Natural killer cell treated with Interleukin-12 subunit alpha and Interleukin-12 subunit beta and Interleukin-15 and Interleukin-18, amount 100 ng/mL, for 72 hours (primary cell): ENCODE measurements around the gene ERCC3. TPM values are rescaled to one million over a fixed set of nuclear protein-coding genes. Genes with fewer than 3 reads are reported as not detected.

Source experiments
- ATAC-seq, 2 donors: fragments of 150-1000 bp; cut with Tn5 transposase in 1 of 2; sonication (Bioruptor Pico), chemical (Tn5 transposase) in 1 of 2; 2 replicates each; pipeline ENCODE4 v1.10.0; 2021
- DNase-seq: peaks from one replicate; pipeline ENCODE4 v3.0.0; 2022; ENCODE audit warnings: low spot score
- H3K27ac Mint-ChIP-seq, 2 donors: 1 replicate in 1 of 2; 2 replicates in 1 of 2; pipeline ENCODE4 v1.8.0; 2022; ENCODE audit warnings: mixed read lengths in 2 of 2, mild to moderate bottlenecking in 1 of 2, moderate library complexity in 1 of 2
- H3K27me3 Mint-ChIP-seq, 2 donors: 1 replicate in 1 of 2; 2 replicates in 1 of 2; pipeline ENCODE4 v1.8.0; 2022; ENCODE audit warnings: mixed read lengths in 2 of 2
- H3K36me3 Mint-ChIP-seq: one replicate; pipeline ENCODE4 v1.8.0; 2022; ENCODE audit warnings: mixed read lengths
- H3K4me1 Mint-ChIP-seq, 2 donors: 1 replicate in 1 of 2; 2 replicates in 1 of 2; pipeline ENCODE4 v1.8.0; 2022; ENCODE audit warnings: low read depth in 2 of 2, mixed read lengths in 2 of 2, mild to moderate bottlenecking in 1 of 2
- H3K4me3 Mint-ChIP-seq: one replicate; pipeline ENCODE4 v1.8.0; 2022; ENCODE audit warnings: mixed read lengths
- H3K9me3 Mint-ChIP-seq: 2 replicates; pipeline ENCODE4 v1.8.0; 2022; ENCODE audit warnings: mixed read lengths
- total RNA-seq, 2 donors: library from RNA; stranded (reverse); gene quantifications; one replicate each; pipeline ENCODE4 v1.2.3, GENCODE V29; 2022

ERCC3 gene
- total RNA-seq, 2 donors from 2014 or later: 73.5 to 102 TPM

DNA sequence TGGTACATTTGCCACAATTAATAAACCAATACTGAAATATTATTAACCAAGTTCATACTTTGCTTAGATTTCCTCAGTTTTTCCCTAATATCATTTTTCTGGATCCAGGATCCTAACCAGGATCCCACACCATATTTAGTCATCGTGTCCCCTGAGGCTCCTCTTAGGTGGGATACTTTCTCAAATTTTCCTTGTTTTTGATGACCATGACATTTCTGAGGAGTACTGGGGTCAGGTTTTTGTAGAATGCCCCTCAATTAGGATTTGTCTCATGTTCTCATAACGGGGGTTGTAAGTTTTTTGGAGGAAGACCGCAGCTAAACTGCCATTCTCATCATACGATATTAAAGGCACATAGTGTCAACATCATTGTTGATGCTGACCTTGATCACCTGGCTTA, 15.5 kb upstream of the ERCC3 start:
- H3K9me3 Mint-ChIP-seq: no peaks in the 10 kb centered on the region
- ATAC-seq: no peak
- no peaks in the 10 kb centered on the region for H3K27me3 Mint-ChIP-seq
- H3K36me3 Mint-ChIP-seq: peaks cover 23% of the 10 kb centered on the region
- no peak for DNase-seq
- no peak overlapping the region for H3K4me3 Mint-ChIP-seq
- H3K27ac Mint-ChIP-seq: no peak overlapping the region
- H3K4me1 Mint-ChIP-seq: no peaks in the 10 kb centered on the region

DNA sequence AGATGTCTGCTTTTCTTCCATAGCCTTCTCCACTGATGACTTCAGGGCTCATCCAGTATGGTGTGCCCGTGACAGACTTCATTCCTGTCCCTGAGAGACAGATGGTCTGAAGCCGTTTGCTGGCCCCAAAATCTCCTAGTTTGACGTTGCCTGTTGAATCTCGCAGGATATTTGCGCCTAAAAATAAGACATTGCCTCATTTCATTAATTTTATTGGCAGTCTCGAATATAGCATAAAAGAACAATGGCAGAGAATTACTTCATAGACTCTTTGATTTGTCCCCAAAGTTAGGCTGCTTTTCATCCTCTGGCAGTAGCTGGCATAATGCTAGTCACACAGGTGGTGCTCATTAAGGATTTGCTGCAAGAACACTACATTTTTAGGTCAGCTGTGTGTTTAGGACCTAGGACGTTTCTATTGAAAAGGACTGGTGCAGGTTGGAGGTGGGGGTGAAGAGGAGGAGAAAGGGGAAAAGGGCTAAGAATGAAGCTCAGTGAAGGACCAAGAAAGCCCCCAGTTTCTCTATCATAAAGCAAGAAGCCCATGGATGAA, 14.7 kb upstream of the ERCC3 start:
- Mint-ChIP-seq H3K36me3 (peaks cover 18% of the 10 kb centered on the region), H3K4me3 (no peak overlapping the region)

DNA sequence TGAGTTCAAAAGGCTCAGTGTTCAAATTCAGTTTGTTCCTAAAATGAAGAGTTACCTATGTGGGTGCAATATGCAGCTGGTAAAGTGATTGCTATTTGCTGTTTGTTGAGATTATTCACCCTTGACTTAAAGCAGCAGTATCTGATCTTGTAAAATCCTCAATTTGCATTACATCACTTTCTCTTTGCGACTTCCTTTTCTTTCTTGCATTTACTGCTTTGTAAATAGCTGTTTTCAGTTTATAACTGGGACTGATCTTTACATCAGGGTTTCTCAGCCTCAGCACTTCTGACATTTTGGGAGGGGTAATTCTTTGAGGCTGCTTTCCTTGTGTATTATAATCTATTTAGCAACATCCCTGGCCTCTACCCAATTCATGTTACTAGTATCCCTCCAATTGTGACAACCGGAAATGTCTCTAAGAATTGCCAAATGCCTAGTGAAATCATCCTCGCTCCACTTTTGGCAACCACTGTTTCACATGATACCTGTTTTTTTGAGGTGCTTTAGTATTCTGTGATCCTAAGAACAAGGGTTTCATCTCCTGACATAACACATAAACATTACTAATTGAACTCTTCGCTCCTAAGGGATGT, 12.1 kb upstream of the ERCC3 start:
- ATAC-seq (no peak), DNase-seq (no peak)
- no peaks in the 10 kb centered on the region for H3K27me3 Mint-ChIP-seq
- H3K9me3 Mint-ChIP-seq: no peaks in the 10 kb centered on the region
- no peaks in the 10 kb centered on the region for H3K4me1 Mint-ChIP-seq
- H3K4me3 Mint-ChIP-seq: no peak overlapping the region
- peaks cover 18% of the 10 kb centered on the region for H3K36me3 Mint-ChIP-seq
- no peak overlapping the region for H3K27ac Mint-ChIP-seq

More for the DNA sequence above, 14.7 kb upstream of the ERCC3 start:
- Mint-ChIP-seq H3K4me1 (no peaks in the 10 kb centered on the region), H3K27me3 (no peaks in the 10 kb centered on the region), H3K27ac (no peak overlapping the region), H3K9me3 (no peaks in the 10 kb centered on the region)
- ATAC-seq: no peak
- DNase-seq: no peak

DNA sequence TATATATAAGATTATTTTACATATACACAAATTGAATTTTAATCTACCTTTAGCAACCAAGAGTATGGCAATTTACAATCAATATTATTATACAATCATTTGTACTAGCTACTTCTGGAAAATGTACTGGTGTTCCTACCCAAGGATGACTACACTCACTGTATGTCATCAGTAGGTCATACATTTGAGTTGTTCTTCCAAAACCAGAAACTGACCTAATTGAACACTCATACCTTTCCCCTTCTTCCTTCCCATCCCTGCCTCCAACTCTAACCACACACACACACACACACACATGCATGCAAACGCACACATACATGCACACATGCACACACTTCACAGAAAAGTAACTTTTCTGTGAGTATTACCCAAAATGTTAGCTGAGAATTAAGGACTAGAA, 8.2 kb upstream of the ERCC3 start:
- DNase-seq: no peak
- H3K9me3 Mint-ChIP-seq: no peaks in the 10 kb centered on the region
- H3K27me3 Mint-ChIP-seq: no peaks in the 10 kb centered on the region
- ATAC-seq: no peak
- H3K4me3 Mint-ChIP-seq: no peak overlapping the region
- H3K27ac Mint-ChIP-seq: no peak overlapping the region
- no peaks in the 10 kb centered on the region for H3K4me1 Mint-ChIP-seq
- peaks cover 14% of the 10 kb centered on the region for H3K36me3 Mint-ChIP-seq

DNA sequence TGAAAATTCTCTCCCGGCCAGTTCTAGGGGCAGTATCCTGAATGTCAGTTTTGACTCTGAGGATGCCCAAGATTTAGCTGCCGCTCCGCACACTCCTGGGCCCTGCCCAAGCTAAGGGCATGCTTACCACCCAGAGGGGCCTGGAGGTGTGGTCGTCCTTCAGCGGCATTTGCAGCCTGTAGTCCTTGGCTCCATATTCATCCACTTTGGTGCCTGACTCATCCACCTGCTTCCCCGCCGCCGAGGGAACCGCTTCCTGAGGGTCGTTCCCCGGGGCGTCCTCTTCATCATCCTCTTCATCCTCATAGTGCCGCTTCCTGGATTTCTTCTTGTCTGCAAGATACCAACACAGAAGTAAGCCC, 577 bp downstream of the ERCC3 start:
- H3K4me1 Mint-ChIP-seq: peaks cover 34% of the 10 kb centered on the region in 2 donors
- H3K4me3 Mint-ChIP-seq: peak overlapping the region; percentile 100
- no peaks in the 10 kb centered on the region for H3K27me3 Mint-ChIP-seq
- H3K9me3 Mint-ChIP-seq: no peaks in the 10 kb centered on the region
- ATAC-seq (peak in 1 of 2 donors; percentile 13), DNase-seq (no peak)
- H3K27ac Mint-ChIP-seq: peak overlapping the region; percentile 90 to 93
- peaks cover 14% of the 10 kb centered on the region for H3K36me3 Mint-ChIP-seq

DNA sequence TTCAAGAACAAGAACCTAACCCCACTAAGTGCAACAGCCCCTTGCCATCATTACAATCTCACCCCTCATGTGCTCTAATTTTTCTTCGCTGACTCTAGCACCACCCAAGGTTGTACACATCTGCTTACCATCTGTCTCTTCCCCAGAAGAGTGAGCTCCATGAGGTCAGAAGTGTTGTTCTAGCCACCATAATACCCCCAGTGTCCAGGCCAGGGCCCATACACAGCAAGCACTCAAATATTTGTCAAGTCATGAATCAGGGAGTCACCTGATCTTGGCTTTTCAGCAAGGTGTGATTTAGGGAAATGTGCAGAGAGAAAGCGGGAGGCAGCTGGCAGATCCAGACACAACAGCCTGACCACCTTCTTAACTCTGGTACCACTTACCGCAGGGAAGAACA, 5.7 kb downstream of the ERCC3 start:
- Mint-ChIP-seq H3K4me1 (peaks cover 33% of the 10 kb centered on the region in 2 donors), H3K9me3 (no peaks in the 10 kb centered on the region), H3K4me3 (no peak overlapping the region), H3K36me3 (peaks cover 42% of the 10 kb centered on the region), H3K27ac (no peak overlapping the region), H3K27me3 (no peaks in the 10 kb centered on the region)
- ATAC-seq (no peak), DNase-seq (no peak)

DNA sequence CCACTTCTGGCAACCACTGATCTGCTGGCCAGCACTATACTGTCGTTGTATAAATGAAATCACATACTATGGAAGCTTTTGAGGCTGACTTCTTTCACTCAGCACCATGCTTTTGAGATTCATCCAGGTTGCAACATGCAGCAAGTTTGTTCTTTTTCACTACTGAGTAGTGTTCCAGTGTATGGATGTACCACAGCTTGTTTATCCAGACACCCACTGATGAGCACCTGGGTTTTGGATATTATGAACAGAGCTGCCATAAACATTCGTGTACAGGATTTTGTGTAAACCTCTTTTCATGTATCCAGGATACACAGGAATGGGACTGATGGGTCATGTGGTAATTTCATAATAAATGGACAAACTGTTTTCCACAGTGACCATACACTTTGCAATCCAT, 10.7 kb downstream of the ERCC3 start:
- Mint-ChIP-seq H3K9me3 (no peaks in the 10 kb centered on the region), H3K4me1 (peaks cover 27 to 34% of the 10 kb centered on the region in 2 donors), H3K27me3 (no peaks in the 10 kb centered on the region), H3K27ac (peak overlapping the region in 1 of 2 donors; percentile 12), H3K36me3 (peaks cover 47% of the 10 kb centered on the region), H3K4me3 (no peak overlapping the region)
- ATAC-seq: no peak
- no peak for DNase-seq

DNA sequence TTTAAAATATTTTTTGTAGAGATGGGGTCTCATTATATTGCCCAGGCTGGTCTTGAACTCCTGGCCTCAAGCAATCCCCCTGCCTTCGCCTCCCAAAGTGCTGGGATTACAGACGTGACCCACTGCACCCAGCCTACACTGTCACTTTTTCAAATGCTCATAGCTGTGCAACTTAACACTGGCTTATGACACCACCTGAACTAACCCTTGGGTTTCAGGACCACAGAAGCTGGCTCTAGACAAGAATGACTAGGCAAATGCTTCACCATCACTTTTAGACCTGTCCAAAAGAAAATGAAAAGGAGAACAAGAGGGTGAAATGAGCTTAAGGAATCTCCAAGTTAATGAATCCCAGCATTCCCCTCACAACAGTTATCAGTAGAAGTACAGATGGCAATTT, 13.3 kb downstream of the ERCC3 start:
- Mint-ChIP-seq H3K27ac (no peak overlapping the region), H3K27me3 (no peaks in the 10 kb centered on the region), H3K4me1 (peaks cover 27 to 33% of the 10 kb centered on the region in 2 donors)

DNA sequence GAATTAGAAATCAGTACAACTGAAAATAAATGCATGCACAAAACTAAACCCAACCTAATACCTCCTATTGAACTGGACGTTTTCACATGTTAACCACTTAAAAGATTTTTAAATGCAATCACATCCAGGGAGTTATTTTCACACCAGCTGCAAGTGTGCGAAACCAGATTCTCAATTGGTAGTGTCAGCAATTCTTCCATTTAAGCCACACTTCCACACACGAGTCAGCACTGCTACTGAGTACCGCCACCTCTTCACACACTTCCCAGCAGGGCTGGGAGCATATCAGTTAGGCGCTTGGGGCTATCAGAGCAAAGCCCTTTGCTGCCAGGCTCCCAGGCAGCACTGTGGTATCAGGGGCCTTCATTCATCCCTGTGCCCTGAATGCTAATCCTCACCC, 14.2 kb downstream of the ERCC3 start:
- Mint-ChIP-seq H3K9me3 (no peaks in the 10 kb centered on the region), H3K4me1 (peaks cover 36 to 38% of the 10 kb centered on the region in 2 donors), H3K27me3 (no peaks in the 10 kb centered on the region), H3K36me3 (peaks cover 35% of the 10 kb centered on the region), H3K4me3 (no peak overlapping the region), H3K27ac (no peak overlapping the region)
- DNase-seq (no peak), ATAC-seq (no peak)

More for the DNA sequence above, 13.3 kb downstream of the ERCC3 start:
- H3K9me3 Mint-ChIP-seq: no peaks in the 10 kb centered on the region
- H3K36me3 Mint-ChIP-seq: peaks cover 32% of the 10 kb centered on the region
- no peak overlapping the region for H3K4me3 Mint-ChIP-seq
- no peak for ATAC-seq
- DNase-seq: no peak

DNA sequence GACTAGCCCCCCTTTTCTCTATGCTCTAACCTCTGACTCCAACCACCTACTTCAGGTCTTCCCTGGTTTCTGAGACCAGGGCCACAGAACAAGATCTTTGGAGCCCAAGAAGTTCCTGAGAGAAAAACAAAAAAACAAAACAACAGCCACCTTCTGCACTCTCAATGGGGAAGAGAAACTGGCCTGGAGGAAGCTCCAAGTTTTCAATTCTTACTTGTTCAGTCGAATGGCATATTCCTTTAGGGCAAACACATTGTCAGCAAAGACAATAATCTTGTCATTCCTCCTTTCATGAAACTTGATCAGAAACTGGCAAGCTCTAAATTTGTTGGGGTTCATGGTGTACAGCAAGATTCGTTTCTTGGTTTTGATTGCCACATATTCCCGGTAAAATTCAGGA, 15.0 kb downstream of the ERCC3 start:
- Mint-ChIP-seq H3K27me3 (no peaks in the 10 kb centered on the region), H3K4me1 (peaks cover 30 to 31% of the 10 kb centered on the region in 2 donors), H3K9me3 (no peaks in the 10 kb centered on the region), H3K27ac (no peak overlapping the region), H3K36me3 (peaks cover 27% of the 10 kb centered on the region), H3K4me3 (no peak overlapping the region)
- DNase-seq (no peak), ATAC-seq (no peak)

DNA sequence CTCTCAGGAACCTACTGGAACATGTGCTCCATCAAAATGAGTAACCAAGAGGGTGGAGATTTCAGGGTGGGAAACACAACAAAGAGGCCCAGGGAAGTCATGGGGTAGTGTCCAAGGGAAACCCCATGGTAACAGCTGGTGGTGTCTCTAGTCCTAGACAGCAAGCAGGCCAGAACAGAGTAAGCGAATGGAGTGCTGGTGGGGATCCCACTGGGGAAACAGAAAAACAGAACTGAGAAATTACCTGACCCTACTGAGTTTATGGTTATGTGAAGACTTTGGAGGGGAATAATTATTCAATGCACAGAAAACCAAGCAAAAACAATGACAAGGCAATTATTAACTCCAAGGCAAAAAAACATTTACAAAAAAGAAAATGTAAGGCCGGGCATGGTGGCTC, 16.9 kb downstream of the ERCC3 start:
- ATAC-seq (no peak), DNase-seq (no peak)
- Mint-ChIP-seq H3K36me3 (peaks cover 8% of the 10 kb centered on the region), H3K4me1 (peaks cover 12 to 14% of the 10 kb centered on the region in 2 donors), H3K27me3 (no peaks in the 10 kb centered on the region), H3K4me3 (no peak overlapping the region), H3K27ac (peak overlapping the region in 1 of 2 donors; percentile 21), H3K9me3 (no peaks in the 10 kb centered on the region)

DNA sequence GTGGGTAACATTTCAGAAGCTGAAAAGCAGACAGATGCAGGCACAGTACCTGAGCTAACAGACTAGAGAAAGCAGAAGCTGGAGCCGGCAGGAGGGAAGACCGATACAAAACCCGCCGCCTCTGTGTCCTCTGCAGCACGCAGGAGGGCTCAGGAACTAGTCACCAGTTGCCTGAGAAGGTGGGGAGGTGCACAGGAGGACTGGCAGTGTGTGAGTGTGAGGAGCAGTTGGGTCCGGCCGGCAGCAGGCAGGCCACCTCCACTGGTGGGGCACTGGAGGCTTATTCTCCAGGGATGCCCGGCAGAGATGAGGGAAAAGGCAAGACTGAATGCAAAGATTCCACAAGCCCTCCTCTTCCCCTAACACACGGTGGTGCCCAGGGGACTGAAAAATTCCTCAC, 18.2 kb downstream of the ERCC3 start:
- DNase-seq (no peak), ATAC-seq (no peak)
- no peaks in the 10 kb centered on the region for H3K9me3 Mint-ChIP-seq
- H3K36me3 Mint-ChIP-seq: peaks cover 12% of the 10 kb centered on the region
- no peaks in the 10 kb centered on the region for H3K27me3 Mint-ChIP-seq
- no peak overlapping the region for H3K27ac Mint-ChIP-seq
- no peak overlapping the region for H3K4me3 Mint-ChIP-seq
- H3K4me1 Mint-ChIP-seq: peaks cover 5 to 11% of the 10 kb centered on the region in 2 donors

DNA sequence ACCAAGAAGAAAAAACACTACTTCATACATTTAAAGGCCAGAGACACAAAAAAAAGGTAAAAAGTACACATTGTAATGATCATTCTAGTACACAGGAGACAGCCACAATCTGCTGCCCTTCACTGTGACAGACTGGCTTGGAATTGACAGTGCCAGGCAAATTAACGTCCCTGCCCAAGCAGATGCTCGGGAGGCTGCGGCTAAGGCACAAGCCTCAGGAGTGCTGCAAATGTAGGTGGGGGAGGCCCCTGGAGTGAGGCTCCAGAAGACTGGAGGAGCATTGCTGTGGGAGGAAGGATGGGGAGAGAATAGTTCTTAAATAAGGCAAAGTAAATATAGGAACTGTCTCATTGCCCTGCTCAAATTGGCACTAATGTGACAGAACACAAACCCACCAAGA, 18.6 kb downstream of the ERCC3 start:
- H3K9me3 Mint-ChIP-seq: no peaks in the 10 kb centered on the region
- no peaks in the 10 kb centered on the region for H3K27me3 Mint-ChIP-seq
- peaks cover 5 to 12% of the 10 kb centered on the region in 2 donors for H3K4me1 Mint-ChIP-seq
- no peak for DNase-seq
- no peak for ATAC-seq
- H3K36me3 Mint-ChIP-seq: peaks cover 16% of the 10 kb centered on the region
- H3K4me3 Mint-ChIP-seq: no peak overlapping the region
- H3K27ac Mint-ChIP-seq: no peak overlapping the region

DNA sequence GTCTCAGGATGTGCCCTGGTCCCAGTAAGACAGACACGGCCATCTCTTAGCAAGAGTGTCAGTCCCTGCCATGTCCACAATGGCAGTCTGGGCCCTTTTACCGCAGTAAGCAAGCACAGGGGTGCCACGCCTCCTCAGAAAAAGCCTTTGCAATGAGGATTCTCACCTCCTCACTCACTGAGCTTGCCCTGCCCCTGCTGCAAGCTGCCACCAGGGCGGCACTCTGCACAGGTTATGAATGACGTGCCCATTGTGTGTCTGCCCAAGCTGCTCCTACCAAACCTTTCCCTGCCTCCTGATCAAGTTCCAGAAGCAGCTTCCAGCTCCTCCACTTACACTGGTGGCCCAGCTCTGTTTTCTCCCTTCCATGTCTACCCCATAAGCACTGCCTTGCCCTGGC, 23.3 kb downstream of the ERCC3 start:
- Mint-ChIP-seq H3K4me1 (peaks cover 4 to 12% of the 10 kb centered on the region in 2 donors), H3K27ac (no peak overlapping the region)

More for the DNA sequence above, 23.3 kb downstream of the ERCC3 start:
- Mint-ChIP-seq H3K27me3 (no peaks in the 10 kb centered on the region), H3K36me3 (peaks cover 34% of the 10 kb centered on the region), H3K9me3 (no peaks in the 10 kb centered on the region), H3K4me3 (no peak overlapping the region)
- no peak for ATAC-seq
- DNase-seq: no peak
